ENCODE measurements around the gene LRRC4C.

- TF ChIP-seq, protein P1, sequence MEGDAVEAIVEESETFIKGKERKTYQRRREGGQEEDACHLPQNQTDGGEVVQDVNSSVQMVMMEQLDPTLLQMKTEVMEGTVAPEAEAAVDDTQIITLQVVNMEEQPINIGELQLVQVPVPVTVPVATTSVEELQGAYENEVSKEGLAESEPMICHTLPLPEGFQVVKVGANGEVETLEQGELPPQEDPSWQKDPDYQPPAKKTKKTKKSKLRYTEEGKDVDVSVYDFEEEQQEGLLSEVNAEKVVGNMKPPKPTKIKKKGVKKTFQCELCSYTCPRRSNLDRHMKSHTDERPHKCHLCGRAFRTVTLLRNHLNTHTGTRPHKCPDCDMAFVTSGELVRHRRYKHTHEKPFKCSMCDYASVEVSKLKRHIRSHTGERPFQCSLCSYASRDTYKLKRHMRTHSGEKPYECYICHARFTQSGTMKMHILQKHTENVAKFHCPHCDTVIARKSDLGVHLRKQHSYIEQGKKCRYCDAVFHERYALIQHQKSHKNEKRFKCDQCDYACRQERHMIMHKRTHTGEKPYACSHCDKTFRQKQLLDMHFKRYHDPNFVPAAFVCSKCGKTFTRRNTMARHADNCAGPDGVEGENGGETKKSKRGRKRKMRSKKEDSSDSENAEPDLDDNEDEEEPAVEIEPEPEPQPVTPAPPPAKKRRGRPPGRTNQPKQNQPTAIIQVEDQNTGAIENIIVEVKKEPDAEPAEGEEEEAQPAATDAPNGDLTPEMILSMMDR (IDR thresholded peaks at IDR 0.05) = no peak
- TF ChIP-seq POLR2A (IDR thresholded peaks at IDR 0.05) = no peak
Measured at GRCh38 chr11:41044747-41045146, 414.7 kb downstream of the LRRC4C start.
